HEK293 (cell line): Measurements from ENCODE around the gene KRTAP10-4.
A peak's percentile ranks its signal among the peaks of the same experiment; 100 is the strongest.

ENCODE experiments used
- CTCF ChIA-PET: fragments of 350-600 bp; formaldehyde crosslinking; extraction: SDS; loops from one replicate; lab custom pipeline; 2021; ENCODE audit warnings: antibody characterized with exemption; lab: Yijun Ruan, JAX
- POLR2A ChIA-PET: fragments of 300-600 bp; formaldehyde crosslinking; extraction: SDS; loops from one replicate; lab custom pipeline; 2020; ENCODE audit warnings: antibody characterized with exemption, inconsistent platforms; lab: Yijun Ruan, JAX
- H3K27ac ChIP-seq: fragments of 200-500 bp; sonication (Bioruptor generic); 2 replicates; pipeline ENCODE4 v1.5.1; 2014; ENCODE audit warnings: low read depth, low read length, control low read depth, inconsistent platforms; ENCODE audit errors: extremely low read depth
- H3K36me3 ChIP-seq, 2 experiments: fragments of 200-500 bp in 1 of 2; sonication (Bioruptor generic) in 1 of 2; 1 replicate in 1 of 2; 2 replicates in 1 of 2; pipeline ENCODE4 v1.5.1; 2014 to 2017; ENCODE audit warnings: inconsistent platforms in 2 of 2, low read length in 2 of 2; ENCODE audit not compliant: control insufficient read depth in 2 of 2, insufficient read depth in 1 of 2
- H3K4me1 ChIP-seq: fragments of 200-500 bp; sonication (Bioruptor generic); 2 replicates; pipeline ENCODE4 v1.5.1; 2014; ENCODE audit warnings: mild to moderate bottlenecking, low read length, inconsistent platforms; ENCODE audit not compliant: control insufficient read depth, insufficient read depth
- H3K4me3 ChIP-seq: 2 replicates; pipeline ENCODE4 v1.5.1; 2011; ENCODE audit warnings: low read depth, mild to moderate bottlenecking, control low read depth, low read length, moderate library complexity
- H3K9me3 ChIP-seq: fragments of 200-500 bp; sonication (Bioruptor generic); 2 replicates; pipeline ENCODE4 v1.5.1; 2014; ENCODE audit warnings: low read depth, low read length, inconsistent platforms; ENCODE audit not compliant: control insufficient read depth, insufficient read depth
- AEBP2 ChIP-seq: fragments of 450-650 bp; formaldehyde crosslinking; IDR thresholded peaks from 2 replicates; pipeline ENCODE4 v1.5.1; 2016; ENCODE audit warnings: missing biosample characterization, missing genetic modification characterization, borderline replicate concordance
- GLI4 ChIP-seq: fragments of 450-650 bp; formaldehyde crosslinking; IDR thresholded peaks from 2 replicates; pipeline ENCODE4 v1.5.1; 2016; ENCODE audit warnings: missing biosample characterization, missing genetic modification characterization
- HOXC10 ChIP-seq: sonication (generic); formaldehyde crosslinking; IDR thresholded peaks from 2 replicates; pipeline ENCODE4 v1.8.1; 2023; ENCODE audit warnings: mild to moderate bottlenecking, missing genetic modification reagents
- KLF1 ChIP-seq: fragments of 450-650 bp; formaldehyde crosslinking; IDR thresholded peaks from 2 replicates; pipeline ENCODE4 v1.5.1; 2016; ENCODE audit warnings: missing biosample characterization, missing genetic modification characterization
- MEIS1 ChIP-seq: sonication (generic); formaldehyde crosslinking; IDR thresholded peaks from 2 replicates; pipeline ENCODE4 v1.8.1; 2022; ENCODE audit warnings: missing genetic modification reagents, mild to moderate bottlenecking, borderline replicate concordance
- SCRT2 ChIP-seq: fragments of 450-650 bp; formaldehyde crosslinking; IDR thresholded peaks from 2 replicates; pipeline ENCODE4 v1.5.1; 2016; ENCODE audit warnings: missing biosample characterization, missing genetic modification characterization
- ZNF146 ChIP-seq: fragments of 450-650 bp; formaldehyde crosslinking; IDR thresholded peaks from 2 replicates; pipeline ENCODE4 v1.5.1; 2016; ENCODE audit warnings: missing biosample characterization, missing genetic modification characterization
- ZNF37A ChIP-seq: fragments of 450-650 bp; IDR thresholded peaks from 2 replicates; pipeline ENCODE4 v1.5.1; 2018; ENCODE audit warnings: missing biosample characterization, missing genetic modification characterization
- ZNF394 ChIP-seq: fragments of 450-650 bp; formaldehyde crosslinking; IDR thresholded peaks from 2 replicates; pipeline ENCODE4 v1.5.1; 2016; ENCODE audit warnings: missing biosample characterization, missing genetic modification characterization, mild to moderate bottlenecking, moderate library complexity, borderline replicate concordance
- ZNF677 ChIP-seq: fragments of 450-650 bp; IDR thresholded peaks from 2 replicates; pipeline ENCODE4 v1.5.0; 2018; ENCODE audit warnings: missing biosample characterization, mild to moderate bottlenecking, missing genetic modification characterization, moderate library complexity
- ZNF791 ChIP-seq: fragments of 450-650 bp; formaldehyde crosslinking; IDR thresholded peaks from 2 replicates; pipeline ENCODE4 v1.5.1; 2016; ENCODE audit warnings: missing biosample characterization, missing genetic modification characterization
- TF ChIP-seq, protein P1 (sequence below): fragments of 450-650 bp; formaldehyde crosslinking; IDR thresholded peaks from 2 replicates; pipeline ENCODE4 v1.5.1; 2017; ENCODE audit warnings: missing biosample characterization, missing genetic modification characterization
- TF ChIP-seq, protein P2 (sequence below): fragments of 450-650 bp; formaldehyde crosslinking; conservative IDR thresholded peaks from 2 replicates; pipeline ENCODE4 v1.5.1; 2016; ENCODE audit warnings: low read depth, missing biosample characterization, missing genetic modification characterization

The KRTAP10-4 gene

GRCh38 chr21:44603109-44603875 lies 29.8 kb downstream of the KRTAP10-4 start:
- no peak overlapping the region for H3K4me3 ChIP-seq
- H3K36me3 ChIP-seq, result no peaks in the 10 kb centered on the region
- TF ChIP-seq KLF1, result peak; percentile 77
- peak; percentile 76 for TF ChIP-seq SCRT2 (tag by site-specific recombination)
- TF ChIP-seq AEBP2 (tag by site-specific recombination), result no peak
- no peak overlapping the region for H3K27ac ChIP-seq
- ChIA-PET POLR2A (no interaction called here), CTCF (no interaction called here)
- H3K4me1 ChIP-seq, result no peaks in the 10 kb centered on the region
- no peaks in the 10 kb centered on the region for H3K9me3 ChIP-seq

- ChIA-PET POLR2A (no interaction called here), CTCF (no interaction called here)
- TF ChIP-seq MEIS1 (CRISPR knock-in tag), result no peak
- TF ChIP-seq GLI4 (tag by site-specific recombination), result no peak
- TF ChIP-seq, protein P1, sequence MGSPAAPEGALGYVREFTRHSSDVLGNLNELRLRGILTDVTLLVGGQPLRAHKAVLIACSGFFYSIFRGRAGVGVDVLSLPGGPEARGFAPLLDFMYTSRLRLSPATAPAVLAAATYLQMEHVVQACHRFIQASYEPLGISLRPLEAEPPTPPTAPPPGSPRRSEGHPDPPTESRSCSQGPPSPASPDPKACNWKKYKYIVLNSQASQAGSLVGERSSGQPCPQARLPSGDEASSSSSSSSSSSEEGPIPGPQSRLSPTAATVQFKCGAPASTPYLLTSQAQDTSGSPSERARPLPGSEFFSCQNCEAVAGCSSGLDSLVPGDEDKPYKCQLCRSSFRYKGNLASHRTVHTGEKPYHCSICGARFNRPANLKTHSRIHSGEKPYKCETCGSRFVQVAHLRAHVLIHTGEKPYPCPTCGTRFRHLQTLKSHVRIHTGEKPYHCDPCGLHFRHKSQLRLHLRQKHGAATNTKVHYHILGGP (tag by site-specific recombination), result no peak
- TF ChIP-seq ZNF677 (tag by site-specific recombination), result no peak
- TF ChIP-seq ZNF394 (tag by site-specific recombination), result no peak
- TF ChIP-seq, protein P2, sequence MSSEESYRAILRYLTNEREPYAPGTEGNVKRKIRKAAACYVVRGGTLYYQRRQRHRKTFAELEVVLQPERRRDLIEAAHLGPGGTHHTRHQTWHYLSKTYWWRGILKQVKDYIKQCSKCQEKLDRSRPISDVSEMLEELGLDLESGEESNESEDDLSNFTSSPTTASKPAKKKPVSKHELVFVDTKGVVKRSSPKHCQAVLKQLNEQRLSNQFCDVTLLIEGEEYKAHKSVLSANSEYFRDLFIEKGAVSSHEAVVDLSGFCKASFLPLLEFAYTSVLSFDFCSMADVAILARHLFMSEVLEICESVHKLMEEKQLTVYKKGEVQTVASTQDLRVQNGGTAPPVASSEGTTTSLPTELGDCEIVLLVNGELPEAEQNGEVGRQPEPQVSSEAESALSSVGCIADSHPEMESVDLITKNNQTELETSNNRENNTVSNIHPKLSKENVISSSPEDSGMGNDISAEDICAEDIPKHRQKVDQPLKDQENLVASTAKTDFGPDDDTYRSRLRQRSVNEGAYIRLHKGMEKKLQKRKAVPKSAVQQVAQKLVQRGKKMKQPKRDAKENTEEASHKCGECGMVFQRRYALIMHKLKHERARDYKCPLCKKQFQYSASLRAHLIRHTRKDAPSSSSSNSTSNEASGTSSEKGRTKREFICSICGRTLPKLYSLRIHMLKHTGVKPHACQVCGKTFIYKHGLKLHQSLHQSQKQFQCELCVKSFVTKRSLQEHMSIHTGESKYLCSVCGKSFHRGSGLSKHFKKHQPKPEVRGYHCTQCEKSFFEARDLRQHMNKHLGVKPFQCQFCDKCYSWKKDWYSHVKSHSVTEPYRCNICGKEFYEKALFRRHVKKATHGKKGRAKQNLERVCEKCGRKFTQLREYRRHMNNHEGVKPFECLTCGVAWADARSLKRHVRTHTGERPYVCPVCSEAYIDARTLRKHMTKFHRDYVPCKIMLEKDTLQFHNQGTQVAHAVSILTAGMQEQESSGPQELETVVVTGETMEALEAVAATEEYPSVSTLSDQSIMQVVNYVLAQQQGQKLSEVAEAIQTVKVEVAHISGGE (tag by site-specific recombination), result no peak
- TF ChIP-seq HOXC10 (CRISPR knock-in tag), result no peak
- TF ChIP-seq ZNF37A, result no peak
- Histone ChIP-seq H3K9me3 (no peaks in the 10 kb centered on the region), H3K27ac (no peak overlapping the region), H3K4me3 (no peak overlapping the region), H3K36me3 (no peaks in the 10 kb centered on the region), H3K4me1 (no peaks in the 10 kb centered on the region)
These were observed 30.4 kb downstream of the KRTAP10-4 start for GRCh38 chr21:44603911-44604310.

- H3K27ac ChIP-seq, result no peak overlapping the region
- TF ChIP-seq ZNF791 (tag by site-specific recombination), result no peak
- peak; percentile 93 for TF ChIP-seq ZNF146
- POLR2A ChIA-PET, result no interaction called here
- no peaks in the 10 kb centered on the region for H3K9me3 ChIP-seq
- CTCF ChIA-PET, result no interaction called here
- no peaks in the 10 kb centered on the region for H3K4me1 ChIP-seq
- H3K36me3 ChIP-seq, result no peaks in the 10 kb centered on the region
- no peak overlapping the region for H3K4me3 ChIP-seq
These were observed 33.0 kb downstream of the KRTAP10-4 start for GRCh38 chr21:44606495-44606894.
